BLaER1 treated with 17β-estradiol and CSF1 and Interleukin-3, amounts not matched to agents 10 nM and 100 nM (cell line): ENCODE data around the gene MED14.

Source experiments
- H3K27ac ChIP-seq, 11 experiments: shearing (Covaris generic); formaldehyde crosslinking; 2 replicates each; pipeline ENCODE4 v1.8.1; 2022
- H3K27me3 ChIP-seq, 11 experiments: shearing (Covaris generic); formaldehyde crosslinking; 2 replicates each; pipeline ENCODE4 v1.8.1; 2022
- H3K36me3 ChIP-seq, 11 experiments: shearing (Covaris generic); formaldehyde crosslinking; 2 replicates each; pipeline ENCODE4 v1.8.1; 2022
- H3K4me1 ChIP-seq, 10 experiments: shearing (Covaris generic); formaldehyde crosslinking; 2 replicates each; pipeline ENCODE4 v1.8.1; 2022
- H3K4me2 ChIP-seq, 11 experiments: shearing (Covaris generic); formaldehyde crosslinking; 2 replicates each; pipeline ENCODE4 v1.8.1; 2022
- H3K4me3 ChIP-seq, 10 experiments: shearing (Covaris generic); formaldehyde crosslinking; 2 replicates each; pipeline ENCODE4 v1.8.1; 2022
- H3K9ac ChIP-seq, 11 experiments: shearing (Covaris generic); formaldehyde crosslinking; 2 replicates each; pipeline ENCODE4 v1.8.1; 2022
- H3K9me3 ChIP-seq, 11 experiments: shearing (Covaris generic); formaldehyde crosslinking; replicated peaks in 1 of 11; 2 replicates each; pipeline ENCODE4 v1.8.1; 2022
- H4K20me1 ChIP-seq, 11 experiments: shearing (Covaris generic); formaldehyde crosslinking; 2 replicates each; pipeline ENCODE4 v1.8.1; 2022
- Cebpa-rat ChIP-seq, 11 experiments: shearing (Covaris generic); IDR thresholded peaks; 2 replicates each; pipeline ENCODE4 v1.8.1; 2022

Gene MED14

DNA sequence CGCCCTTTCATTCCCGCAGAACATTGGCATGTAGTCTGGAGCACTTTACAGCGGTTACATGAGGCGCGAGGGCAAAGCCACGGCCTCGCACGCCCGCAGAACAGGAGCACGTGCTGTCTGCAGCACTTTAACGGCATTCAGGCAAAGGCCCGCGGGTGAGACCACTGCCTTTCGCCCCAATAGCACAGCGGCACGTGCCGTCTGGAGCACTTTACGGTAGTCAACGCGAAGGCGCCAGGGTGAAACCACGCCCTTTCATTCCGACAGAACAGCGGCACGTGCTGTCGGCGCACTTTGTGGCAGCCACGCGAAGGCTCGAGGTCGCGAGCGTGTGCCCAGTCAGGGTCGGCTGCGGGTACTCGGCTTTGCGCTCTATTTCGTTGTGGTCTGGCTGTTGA is 112.2 kb downstream of the MED14 start, which contains the start of gene MPC1L:
Gene MPC1L (plus strand): TSS at position 290 of the 398 bp plus-strand sequence. CDS start 138 bp downstream, outside the sequence.
- H3K9me3 ChIP-seq, result peaks cover 0 to 12% (median 9%) of the 10 kb centered on the region in 11 experiments; a peak in 8 of 22 replicates
- no peak within 1 kb of the TSS for H3K4me3 ChIP-seq
- H3K9ac ChIP-seq, result no peak within 1 kb of the TSS
- H4K20me1 ChIP-seq, result peaks cover 0 to 7% (median 0%) of the 10 kb centered on the region in 11 experiments; a peak in 5 of 22 replicates
- no peak for TF ChIP-seq Cebpa-rat (IDR thresholded peaks at IDR 0.05)
- H3K4me1 ChIP-seq, result no peaks in the 10 kb centered on the region
- H3K27ac ChIP-seq, result no peak within 1 kb of the TSS
- H3K4me2 ChIP-seq, result no peak within 1 kb of the TSS
- peaks cover 6 to 23% (median 10%) of the 10 kb centered on the region in 11 experiments; a peak in 16 of 22 replicates for H3K36me3 ChIP-seq
- peaks cover 0 to 36% (median 23%) of the 10 kb centered on the region in 11 experiments; a peak in 16 of 22 replicates for H3K27me3 ChIP-seq

DNA sequence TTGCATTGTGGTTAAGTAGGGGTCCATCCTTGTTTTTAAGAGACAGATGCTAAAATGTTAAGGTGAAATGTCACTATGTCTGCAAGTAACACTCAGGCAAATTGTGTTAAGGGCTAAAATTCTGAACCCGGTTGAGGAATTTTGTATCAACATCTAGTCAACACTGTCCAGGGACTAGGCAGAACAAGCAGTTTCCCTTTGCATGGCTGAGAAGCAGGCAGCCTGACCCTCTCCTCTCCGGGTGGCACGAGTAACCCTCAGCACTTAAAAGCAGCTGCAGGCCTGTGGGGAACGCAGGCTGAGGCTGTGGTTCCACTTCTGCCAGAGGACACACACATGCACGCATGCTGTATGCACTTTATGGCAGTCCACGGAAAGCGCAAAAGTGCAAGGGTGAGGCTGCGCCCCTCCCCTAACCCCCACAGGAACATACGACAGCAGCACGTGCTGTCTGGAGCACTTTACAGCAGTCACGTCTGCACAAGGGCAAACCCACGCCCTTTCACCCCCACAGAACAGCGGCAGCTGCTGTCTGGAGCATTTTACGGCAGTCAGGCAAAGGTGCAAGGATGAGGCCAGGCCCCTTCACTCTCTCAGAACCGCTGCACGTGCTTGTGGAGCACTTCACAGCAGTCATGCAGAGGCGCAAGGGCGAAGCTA is 112.7 kb downstream of the MED14 start:
- peaks cover 0 to 36% (median 22%) of the 10 kb centered on the region in 11 experiments; a peak in 16 of 22 replicates for H3K27me3 ChIP-seq
- no peak overlapping the region for H3K4me2 ChIP-seq
- H3K9me3 ChIP-seq, result peaks cover 0 to 12% (median 9%) of the 10 kb centered on the region in 11 experiments; a peak in 8 of 22 replicates
- no peak overlapping the region for H3K9ac ChIP-seq
- no peak overlapping the region for H3K4me3 ChIP-seq
- peaks cover 0 to 6% (median 0%) of the 10 kb centered on the region in 11 experiments; a peak in 3 of 22 replicates for H4K20me1 ChIP-seq
- TF ChIP-seq Cebpa-rat (IDR thresholded peaks at IDR 0.05), result no peak
- peaks cover under 1 to 18% (median 5%) of the 10 kb centered on the region in 11 experiments; a peak in 13 of 22 replicates for H3K36me3 ChIP-seq
- H3K4me1 ChIP-seq, result no peaks in the 10 kb centered on the region
- no peak overlapping the region for H3K27ac ChIP-seq

GRCh38 chrX:40617566-40617965 is 117.8 kb downstream of the MED14 start:
- Histone ChIP-seq H3K9me3 (no peaks in the 10 kb centered on the region; a peak in 1 of 22 replicates), H3K27me3 (peaks cover 0 to 5% (median under 1%) of the 10 kb centered on the region in 11 experiments; a peak in 6 of 22 replicates), H3K27ac (no peak overlapping the region), H3K36me3 (no peaks in the 10 kb centered on the region), H4K20me1 (peaks cover 0 to 1% (median 0%) of the 10 kb centered on the region in 11 experiments; a peak in 1 of 22 replicates), H3K4me3 (no peak overlapping the region), H3K4me2 (no peak overlapping the region), H3K4me1 (no peaks in the 10 kb centered on the region), H3K9ac (no peak overlapping the region)
- TF ChIP-seq Cebpa-rat (IDR thresholded peaks at IDR 0.05), result no peak

- Histone ChIP-seq H3K4me2 (no peak overlapping the region), H3K9me3 (no peaks in the 10 kb centered on the region; a peak in 1 of 22 replicates), H3K4me3 (no peak overlapping the region), H3K36me3 (no peaks in the 10 kb centered on the region), H3K4me1 (no peaks in the 10 kb centered on the region), H4K20me1 (no peaks in the 10 kb centered on the region), H3K9ac (no peak overlapping the region), H3K27ac (no peak overlapping the region), H3K27me3 (no peaks in the 10 kb centered on the region)
- no peak for TF ChIP-seq Cebpa-rat (IDR thresholded peaks at IDR 0.05)
Observed at GRCh38 chrX:40615976-40616375, 119.4 kb downstream of the MED14 start.

- H3K9ac ChIP-seq, result no peak overlapping the region
- H3K9me3 ChIP-seq, result no peaks in the 10 kb centered on the region; a peak in 1 of 22 replicates
- H3K27ac ChIP-seq, result no peak overlapping the region
- no peak for TF ChIP-seq Cebpa-rat (IDR thresholded peaks at IDR 0.05)
- H3K27me3 ChIP-seq, result peaks cover 0 to 7% (median 0%) of the 10 kb centered on the region in 11 experiments; a peak in 1 of 22 replicates
- H4K20me1 ChIP-seq, result no peaks in the 10 kb centered on the region
- H3K36me3 ChIP-seq, result no peaks in the 10 kb centered on the region
- H3K4me1 ChIP-seq, result no peaks in the 10 kb centered on the region
- H3K4me2 ChIP-seq, result no peak overlapping the region
- H3K4me3 ChIP-seq, result no peak overlapping the region
Observed at GRCh38 chrX:40612511-40612910, 122.8 kb downstream of the MED14 start.

DNA sequence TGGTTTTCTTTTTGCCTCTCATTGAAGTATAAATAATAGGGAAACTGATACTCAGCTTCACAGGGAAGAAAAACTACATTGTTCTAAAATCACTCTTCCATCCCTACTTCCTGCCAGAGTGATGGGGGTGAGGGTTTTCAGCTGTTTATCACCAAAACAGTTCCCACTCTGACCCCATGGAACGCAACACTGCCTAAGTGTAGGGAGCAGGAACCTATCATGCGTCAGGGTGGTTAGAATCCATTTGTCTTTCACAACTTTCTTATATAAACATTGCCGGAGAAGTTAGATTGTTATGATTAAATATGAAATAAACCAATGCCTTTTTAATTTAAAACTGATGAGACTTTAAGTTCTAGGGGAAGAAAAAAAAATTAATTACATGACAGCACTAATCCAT is 128.0 kb downstream of the MED14 start:
- no peak overlapping the region for H3K27ac ChIP-seq
- no peak overlapping the region for H3K4me3 ChIP-seq
- TF ChIP-seq Cebpa-rat (IDR thresholded peaks at IDR 0.05), result no peak
- peaks cover 0 to 32% (median 10%) of the 10 kb centered on the region in 11 experiments; a peak in 8 of 22 replicates for H3K36me3 ChIP-seq
- no peak overlapping the region for H3K9ac ChIP-seq
- H4K20me1 ChIP-seq, result no peaks in the 10 kb centered on the region
- no peaks in the 10 kb centered on the region for H3K9me3 ChIP-seq
- no peak overlapping the region for H3K4me2 ChIP-seq
- H3K27me3 ChIP-seq, result peaks cover 0 to 10% (median 0%) of the 10 kb centered on the region in 11 experiments; a peak in 3 of 22 replicates
- H3K4me1 ChIP-seq, result no peaks in the 10 kb centered on the region

DNA sequence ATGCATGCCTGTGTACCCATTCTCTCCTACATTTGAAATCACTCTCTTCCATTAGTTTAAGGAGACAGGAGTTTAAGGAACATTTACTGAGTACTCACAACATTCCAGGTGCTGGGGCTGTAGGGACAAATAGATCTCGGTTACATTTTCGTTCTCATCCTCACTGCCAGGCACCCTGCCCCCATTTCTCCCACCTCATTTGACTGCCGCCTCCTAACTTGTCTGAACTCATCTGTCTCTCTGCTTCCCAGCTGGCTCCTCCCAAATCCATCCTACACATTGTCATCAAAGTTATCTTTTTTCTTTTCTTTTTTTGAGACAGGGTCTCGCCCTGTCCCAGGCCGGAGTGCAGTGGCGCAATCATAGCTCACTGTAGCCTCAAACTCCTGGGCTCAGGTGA is 131.9 kb downstream of the MED14 start:
- no peak for TF ChIP-seq Cebpa-rat (IDR thresholded peaks at IDR 0.05)
- peaks cover 15 to 71% (median 37%) of the 10 kb centered on the region in 11 experiments; a peak in 21 of 22 replicates for H3K36me3 ChIP-seq
- H3K4me1 ChIP-seq, result no peaks in the 10 kb centered on the region

More for the DNA sequence above, 131.9 kb downstream of the MED14 start:
- Histone ChIP-seq H4K20me1 (no peaks in the 10 kb centered on the region), H3K9me3 (no peaks in the 10 kb centered on the region), H3K27me3 (peaks cover 0 to 11% (median 0%) of the 10 kb centered on the region in 11 experiments; a peak in 4 of 22 replicates), H3K27ac (no peak overlapping the region), H3K4me3 (no peak overlapping the region), H3K4me2 (no peak overlapping the region), H3K9ac (no peak overlapping the region)
